Mesothelial cell of epicardium (in vitro differentiated cells): ENCODE data around the gene MYO1D. TPM values are rescaled to one million over a fixed set of nuclear protein-coding genes. Genes with fewer than 3 reads are reported as not detected.
A peak's percentile ranks its signal among the peaks of the same experiment; 100 is the strongest.

Source experiments
- DNase-seq, 2 experiments: peaks; one replicate each; pipeline ENCODE4 v3.0.0; 2021; ENCODE audit warnings: low spot score in 2 of 2; ENCODE audit not compliant: unreplicated experiment in 2 of 2
- H3K27ac Mint-ChIP-seq: 2 replicates; pipeline ENCODE4 v1.8.0; 2021; ENCODE audit warnings: mixed read lengths
- H3K27me3 Mint-ChIP-seq: 2 replicates; pipeline ENCODE4 v1.8.0; 2021; ENCODE audit warnings: low read depth, mixed read lengths
- H3K36me3 Mint-ChIP-seq: 2 replicates; pipeline ENCODE4 v1.8.0; 2021; ENCODE audit warnings: mixed read lengths
- H3K4me1 Mint-ChIP-seq: 2 replicates; pipeline ENCODE4 v1.8.0; 2021; ENCODE audit warnings: mixed read lengths
- H3K4me3 Mint-ChIP-seq: 2 replicates; pipeline ENCODE4 v1.8.0; 2021; ENCODE audit warnings: mild to moderate bottlenecking, moderate library complexity, mixed read lengths
- H3K9me3 Mint-ChIP-seq: 2 replicates; pipeline ENCODE4 v1.8.0; 2021; ENCODE audit warnings: mixed read lengths
- total RNA-seq: library from RNA; stranded (reverse); gene quantifications from 3 replicates; pipeline ENCODE4 v1.2.1, GENCODE V29; 2021
- TF ChIP-seq, protein P1 (sequence below): fragments of 200-600 bp; sonication (generic); IDR thresholded peaks from one replicate; pipeline ENCODE4 v1.5.0; 2021; ENCODE audit warnings: antibody characterized with exemption; ENCODE audit not compliant: unreplicated experiment

Gene MYO1D
- total RNA-seq, 1 donor from 2014 or later = 48.6 TPM

DNA sequence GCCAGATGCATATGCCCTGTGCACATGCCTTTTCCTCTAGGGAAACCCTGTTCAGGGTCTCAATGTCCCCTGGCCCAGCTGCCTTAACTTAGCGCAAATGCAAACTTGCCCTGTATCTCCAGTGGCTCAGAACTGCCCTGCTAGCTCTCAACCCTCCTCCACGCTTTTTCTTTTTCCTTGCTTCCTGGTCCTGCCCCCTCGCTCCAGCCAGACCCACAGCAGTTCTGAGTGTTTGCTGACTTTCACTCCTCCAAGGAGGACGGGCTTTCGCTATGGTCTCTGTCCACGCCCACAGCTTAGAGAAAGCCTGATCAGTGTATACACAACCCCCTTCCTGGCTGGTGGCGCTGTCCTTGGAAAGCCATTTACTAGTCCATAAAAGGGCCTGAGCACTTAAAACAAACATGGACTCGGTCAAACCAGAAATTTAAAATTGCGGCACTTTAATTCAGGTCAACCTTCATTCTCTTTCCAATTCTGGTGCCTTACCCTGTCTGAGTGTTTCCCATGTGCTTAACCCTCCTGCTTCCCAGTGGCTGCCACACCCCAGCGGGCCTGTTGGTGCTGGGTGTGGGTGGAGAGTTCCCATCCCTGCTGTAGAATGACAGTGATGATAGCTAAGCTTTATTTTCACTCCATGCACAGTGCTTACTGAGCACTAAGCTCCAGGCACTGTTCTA, 35.4 kb upstream of the MYO1D start:
- no peak for DNase-seq
- Mint-ChIP-seq H3K4me1 (peaks cover 8% of the 10 kb centered on the region), H3K27ac (peak overlapping the region; percentile 31), H3K9me3 (peaks cover 6% of the 10 kb centered on the region), H3K4me3 (no peak overlapping the region), H3K36me3 (no peaks in the 10 kb centered on the region), H3K27me3 (no peaks in the 10 kb centered on the region)
- TF ChIP-seq, protein P1, sequence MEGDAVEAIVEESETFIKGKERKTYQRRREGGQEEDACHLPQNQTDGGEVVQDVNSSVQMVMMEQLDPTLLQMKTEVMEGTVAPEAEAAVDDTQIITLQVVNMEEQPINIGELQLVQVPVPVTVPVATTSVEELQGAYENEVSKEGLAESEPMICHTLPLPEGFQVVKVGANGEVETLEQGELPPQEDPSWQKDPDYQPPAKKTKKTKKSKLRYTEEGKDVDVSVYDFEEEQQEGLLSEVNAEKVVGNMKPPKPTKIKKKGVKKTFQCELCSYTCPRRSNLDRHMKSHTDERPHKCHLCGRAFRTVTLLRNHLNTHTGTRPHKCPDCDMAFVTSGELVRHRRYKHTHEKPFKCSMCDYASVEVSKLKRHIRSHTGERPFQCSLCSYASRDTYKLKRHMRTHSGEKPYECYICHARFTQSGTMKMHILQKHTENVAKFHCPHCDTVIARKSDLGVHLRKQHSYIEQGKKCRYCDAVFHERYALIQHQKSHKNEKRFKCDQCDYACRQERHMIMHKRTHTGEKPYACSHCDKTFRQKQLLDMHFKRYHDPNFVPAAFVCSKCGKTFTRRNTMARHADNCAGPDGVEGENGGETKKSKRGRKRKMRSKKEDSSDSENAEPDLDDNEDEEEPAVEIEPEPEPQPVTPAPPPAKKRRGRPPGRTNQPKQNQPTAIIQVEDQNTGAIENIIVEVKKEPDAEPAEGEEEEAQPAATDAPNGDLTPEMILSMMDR = no peak

DNA sequence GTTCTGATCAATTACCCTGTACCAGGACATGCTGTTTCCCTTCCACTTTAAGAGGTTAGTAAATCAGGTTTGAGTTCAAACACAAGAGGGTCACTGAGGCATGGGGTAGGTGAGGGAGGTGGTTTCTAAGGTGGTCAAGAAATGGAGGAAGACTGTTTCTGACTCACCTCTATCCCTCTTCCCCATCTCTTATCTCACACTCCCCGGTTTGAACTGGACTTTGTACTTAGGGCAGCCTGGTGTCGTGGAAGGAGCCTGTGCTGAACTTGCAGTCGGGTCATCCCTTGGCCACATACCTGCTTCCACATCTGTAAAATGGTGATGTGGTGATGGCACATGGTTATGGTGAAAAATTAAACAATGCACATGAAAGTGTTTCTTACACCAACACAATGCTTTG, 33.8 kb upstream of the MYO1D start:
- Mint-ChIP-seq H3K27me3 (no peaks in the 10 kb centered on the region), H3K9me3 (peaks cover 6% of the 10 kb centered on the region), H3K27ac (no peak overlapping the region), H3K4me1 (peaks cover 8% of the 10 kb centered on the region), H3K36me3 (no peaks in the 10 kb centered on the region), H3K4me3 (no peak overlapping the region)
- TF ChIP-seq, protein P1 = no peak
- DNase-seq = no peak

DNA sequence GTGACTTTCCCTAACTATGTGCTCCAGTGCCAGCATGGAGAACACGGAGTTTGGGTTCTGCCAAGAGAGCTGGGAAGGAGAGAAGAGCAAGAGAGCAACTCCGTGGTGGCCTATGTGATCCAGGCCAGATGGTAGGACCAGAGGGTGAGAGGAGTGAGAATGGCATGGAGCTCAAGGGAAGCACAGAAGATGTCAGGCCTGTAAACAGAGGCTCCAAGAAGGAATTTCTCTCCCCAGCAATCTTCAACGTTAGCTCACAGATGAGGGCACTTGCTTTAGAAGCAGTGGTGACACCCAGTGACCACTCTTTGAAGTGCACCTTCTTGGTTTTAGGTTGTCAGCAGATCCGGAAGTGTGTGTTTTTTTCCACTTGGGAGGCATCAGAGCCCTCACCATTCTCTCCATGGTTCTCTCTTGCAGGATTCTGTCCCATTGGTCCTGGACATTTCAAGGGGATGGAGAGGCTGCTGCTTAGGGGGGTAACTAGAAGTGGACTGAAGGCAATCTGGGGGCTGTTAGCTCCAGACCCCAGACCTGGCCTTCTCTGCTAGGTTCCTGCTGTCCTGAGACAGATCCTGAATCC, 33.0 kb upstream of the MYO1D start:
- TF ChIP-seq, protein P1 = peak; percentile 75
- Mint-ChIP-seq H3K27me3 (peaks cover 3% of the 10 kb centered on the region), H3K9me3 (peaks cover 2% of the 10 kb centered on the region), H3K4me1 (peaks cover 8% of the 10 kb centered on the region), H3K4me3 (no peak overlapping the region), H3K36me3 (no peaks in the 10 kb centered on the region), H3K27ac (peak overlapping the region; percentile 4)
- peak in 1 of 2 experiments; percentile 75 for DNase-seq

DNA sequence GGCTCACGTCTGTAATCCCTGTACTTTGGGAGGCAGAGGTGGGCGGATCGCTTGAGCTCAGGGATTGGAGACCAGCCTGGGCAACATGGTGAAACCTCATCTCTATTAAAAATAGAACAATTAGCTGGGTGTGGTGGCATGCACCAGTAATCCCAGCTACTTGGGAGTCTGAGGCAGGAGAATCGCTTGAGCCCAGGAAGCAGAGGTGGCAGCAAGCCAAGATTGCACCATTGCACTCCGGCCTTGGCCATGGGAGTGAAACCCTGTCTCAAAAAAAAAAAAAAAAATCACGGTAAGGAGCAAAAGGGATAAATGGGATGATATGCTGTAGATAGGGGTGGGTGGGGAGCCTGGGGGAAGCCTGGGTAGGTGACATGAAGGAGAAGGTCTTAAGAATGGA, 30.7 kb upstream of the MYO1D start:
- H3K9me3 Mint-ChIP-seq = no peaks in the 10 kb centered on the region
- H3K27me3 Mint-ChIP-seq = peaks cover 3% of the 10 kb centered on the region
- no peaks in the 10 kb centered on the region for H3K36me3 Mint-ChIP-seq
- H3K4me1 Mint-ChIP-seq = peaks cover 7% of the 10 kb centered on the region
- no peak overlapping the region for H3K4me3 Mint-ChIP-seq
- no peak overlapping the region for H3K27ac Mint-ChIP-seq
- TF ChIP-seq, protein P1 = no peak
- DNase-seq = no peak

DNA sequence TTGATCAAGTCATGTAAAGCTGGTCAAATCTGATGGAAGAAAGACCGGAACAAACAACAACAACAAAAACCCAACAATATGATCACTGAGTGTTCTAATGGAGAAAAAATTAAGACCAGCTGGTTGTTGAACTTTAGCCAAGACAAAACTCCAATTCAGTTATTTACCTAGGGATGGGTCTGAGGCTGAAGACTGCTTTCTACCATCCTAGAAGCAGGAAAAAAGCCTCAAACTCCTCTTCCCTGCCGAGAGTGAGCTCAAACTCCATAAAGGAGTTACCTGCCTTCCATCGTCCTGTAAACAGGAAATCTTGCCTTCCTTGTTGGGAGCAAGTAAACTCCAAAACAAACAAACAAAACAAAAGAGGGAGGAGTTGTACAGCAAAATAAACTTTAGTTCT, 28.0 kb upstream of the MYO1D start:
- Mint-ChIP-seq H3K36me3 (no peaks in the 10 kb centered on the region), H3K27ac (no peak overlapping the region), H3K4me3 (no peak overlapping the region), H3K27me3 (peaks cover 3% of the 10 kb centered on the region), H3K9me3 (no peaks in the 10 kb centered on the region), H3K4me1 (no peaks in the 10 kb centered on the region)
- no peak for DNase-seq
- TF ChIP-seq, protein P1 = no peak
